HG03442 (cell line): Measurements from ENCODE around the gene NRXN3.

ENCODE experiments used
- ATAC-seq: cut with Tn5 transposase; IDR thresholded peaks from one replicate; pipeline ENCODE4 v1.9.1; 2021; ENCODE audit warnings: mild to moderate bottlenecking, moderate library complexity; ENCODE audit not compliant: unreplicated experiment

Gene NRXN3

DNA sequence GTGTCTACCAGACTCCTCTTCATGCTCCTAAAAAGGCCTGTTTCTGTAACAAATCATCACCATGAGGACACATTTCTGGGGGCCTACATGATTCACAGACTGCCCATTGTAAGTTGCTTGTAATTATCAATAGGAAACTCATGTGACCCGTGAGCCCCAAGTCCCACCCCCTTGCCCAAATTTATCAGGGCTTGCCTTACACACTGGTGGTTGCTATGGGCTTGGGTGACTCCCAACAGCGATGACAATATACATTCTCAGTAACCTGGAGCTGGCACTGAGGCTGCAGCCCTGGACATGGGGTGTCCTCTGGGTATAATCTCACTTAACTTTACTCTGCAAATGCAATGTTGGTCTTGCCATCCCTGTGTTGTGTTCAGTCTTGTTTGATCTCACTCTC, 149.2 kb downstream of the NRXN3 start:
- no peak for ATAC-seq

DNA sequence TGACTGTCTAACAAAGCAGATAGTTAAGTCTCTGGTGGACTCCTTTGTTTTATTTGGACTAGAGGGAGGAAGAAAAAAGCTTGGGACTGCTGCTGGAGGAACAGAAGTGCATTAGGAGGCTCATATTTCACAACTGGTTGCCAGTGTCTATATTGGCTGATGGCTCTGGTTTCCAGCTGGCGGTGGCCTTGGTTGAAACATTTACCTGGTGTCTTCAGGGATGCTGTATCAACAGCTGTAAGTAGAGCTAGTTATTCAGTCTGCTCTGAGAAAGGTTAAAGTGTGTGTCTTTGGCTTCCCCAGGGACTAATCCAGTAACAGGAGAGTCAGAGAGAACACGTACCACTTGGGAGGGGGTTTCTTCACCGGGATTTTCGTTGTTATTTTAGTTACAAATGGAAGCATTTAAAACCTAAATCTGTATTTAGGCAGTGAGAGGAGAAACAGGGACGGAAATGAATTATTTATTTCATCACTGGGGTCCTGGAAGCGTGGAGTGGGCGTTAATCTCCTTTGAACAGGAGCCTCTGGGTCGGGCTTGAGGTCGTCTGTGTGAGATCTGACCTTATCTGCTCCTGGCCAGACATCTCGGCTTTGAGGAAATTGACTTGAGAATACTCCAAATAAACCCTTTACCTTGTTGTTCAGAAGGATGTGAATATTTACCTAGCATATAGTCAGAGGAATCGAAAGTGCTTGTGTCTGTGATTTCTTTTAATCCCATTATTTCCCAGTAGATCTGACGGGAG, 149.9 kb downstream of the NRXN3 start:
- ATAC-seq, result no peak

DNA sequence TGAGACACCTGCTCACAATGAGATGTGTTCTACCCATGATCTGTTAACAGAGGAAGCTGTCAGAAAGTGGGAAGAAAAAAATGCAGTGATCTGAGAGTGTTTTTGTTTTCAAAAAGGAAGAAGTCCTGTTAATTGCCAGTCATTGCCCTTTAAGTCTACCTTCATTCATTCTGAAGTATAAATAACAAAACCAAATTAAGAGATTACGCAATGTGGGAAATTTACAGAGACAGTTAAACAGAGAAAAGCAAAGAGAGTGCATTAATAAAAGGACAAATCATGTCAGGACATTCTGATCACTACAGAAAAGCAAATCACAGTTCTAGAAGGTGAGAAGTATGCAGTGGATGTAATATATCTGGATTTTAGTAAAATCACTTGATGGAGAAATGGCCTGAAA, 154.2 kb downstream of the NRXN3 start:
- ATAC-seq, result no peak

DNA sequence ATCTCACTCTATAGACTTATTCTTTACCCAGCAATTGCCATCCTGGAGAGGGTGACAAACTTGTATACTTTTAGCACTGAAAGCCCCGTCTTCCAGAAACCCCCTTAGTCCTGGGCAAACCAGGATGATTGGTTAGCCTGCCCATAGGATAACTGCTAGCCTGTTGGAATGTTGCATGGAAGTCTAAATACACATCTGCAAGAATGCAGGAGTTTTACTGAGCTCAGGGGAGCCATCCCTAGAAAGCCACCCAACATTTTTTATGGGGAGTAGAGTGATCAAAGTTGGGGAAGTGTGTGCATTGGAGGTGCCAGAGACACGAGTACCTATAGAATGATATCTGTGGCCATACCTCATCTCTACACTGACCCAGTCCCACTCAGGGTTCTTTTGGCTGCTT, 155.7 kb downstream of the NRXN3 start:
- ATAC-seq, result no peak

DNA sequence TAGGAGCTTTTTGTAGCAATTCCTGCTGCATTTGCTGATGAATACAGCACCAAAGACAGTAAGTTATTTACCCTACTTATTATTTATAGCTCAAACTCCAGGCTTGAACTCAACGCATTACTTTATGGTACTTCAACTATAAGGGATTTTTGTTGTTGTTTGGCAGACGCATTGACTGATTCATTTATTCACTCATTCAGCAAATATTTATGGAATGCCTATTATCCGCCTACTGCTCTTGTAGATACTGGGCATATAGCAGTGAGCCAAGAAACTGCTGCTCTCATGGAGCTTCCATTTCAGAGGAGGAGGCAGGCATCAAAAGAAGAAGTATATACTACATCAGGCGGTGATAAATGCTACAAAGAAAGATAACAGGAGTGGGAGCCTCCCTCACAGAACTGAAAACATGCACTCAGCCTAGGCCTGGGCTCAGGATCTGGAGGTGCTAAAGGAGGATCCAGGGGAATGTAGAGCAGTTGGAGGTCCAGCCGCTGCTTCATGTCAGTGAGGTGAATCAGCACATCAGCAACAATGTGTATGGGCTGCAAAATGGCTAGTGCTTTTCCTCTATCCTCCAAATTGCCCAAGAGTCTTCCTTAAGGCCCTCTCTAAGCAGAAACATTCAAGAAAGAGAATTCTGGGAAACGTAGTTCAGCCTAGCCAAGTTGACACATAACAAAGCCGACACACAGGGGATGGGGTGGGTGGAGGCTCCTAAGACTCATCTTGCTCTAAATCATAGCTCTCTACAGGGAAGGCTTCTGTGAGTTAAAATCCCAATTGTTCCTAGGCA, 157.5 kb downstream of the NRXN3 start:
- ATAC-seq, result no peak

DNA sequence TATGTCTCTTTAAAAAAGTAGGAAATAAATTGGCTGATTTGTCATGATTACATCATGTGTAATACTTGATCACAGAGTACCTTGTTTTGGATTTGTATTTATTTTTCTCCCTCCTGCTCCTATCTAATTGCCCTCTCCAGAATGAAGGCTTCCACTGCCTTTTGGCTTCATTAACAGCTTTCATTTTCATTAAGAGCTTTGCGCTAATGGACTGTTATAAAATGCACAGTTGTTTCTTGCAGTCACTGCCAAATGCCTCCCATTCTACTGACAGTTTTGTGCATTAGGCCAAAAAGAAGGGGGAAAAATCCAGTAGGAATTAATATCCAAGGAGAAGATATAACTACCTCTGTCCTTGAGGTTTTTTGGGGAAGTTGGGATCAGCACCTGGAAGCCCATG, 159.2 kb downstream of the NRXN3 start:
- ATAC-seq, result no peak

DNA sequence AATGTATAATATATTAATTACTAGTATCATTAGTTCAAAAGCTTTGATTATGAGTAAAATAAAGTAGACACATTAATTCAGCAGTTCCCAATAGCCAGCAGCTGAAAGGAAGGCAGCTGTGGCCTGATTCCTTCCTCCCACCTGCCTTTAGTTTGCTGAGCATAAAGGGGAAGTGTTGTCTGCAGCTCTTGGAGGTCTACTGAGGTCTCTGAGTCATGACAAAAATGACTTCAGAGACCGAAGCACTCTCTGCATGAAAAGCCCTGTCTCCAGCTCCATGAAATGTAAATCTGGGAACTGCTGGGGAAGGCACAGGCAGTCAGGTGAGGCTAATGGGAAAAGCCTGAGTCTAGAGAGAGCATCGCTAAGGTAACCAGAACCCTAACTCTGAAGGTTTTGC, 165.4 kb downstream of the NRXN3 start:
- no peak for ATAC-seq

DNA sequence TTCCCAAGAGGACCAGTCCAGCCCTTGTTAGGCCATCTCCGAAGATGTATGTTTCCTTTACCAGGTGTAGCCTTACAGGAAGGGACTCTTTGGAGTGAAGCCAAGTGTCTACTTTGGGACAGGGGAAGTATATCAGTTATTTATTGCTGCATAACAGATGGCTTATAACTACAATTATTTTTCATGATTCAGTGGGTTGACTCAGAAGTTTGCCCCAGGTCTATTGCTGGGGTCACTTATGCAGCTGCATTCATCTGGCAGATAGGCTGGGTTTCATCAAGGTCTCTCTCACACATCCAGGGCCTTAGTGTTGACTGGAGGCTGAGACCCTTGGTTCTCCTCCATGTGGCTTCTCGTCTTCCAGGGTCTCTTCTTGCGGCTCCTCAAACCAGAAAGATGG, 170.1 kb downstream of the NRXN3 start:
- ATAC-seq, result no peak

DNA sequence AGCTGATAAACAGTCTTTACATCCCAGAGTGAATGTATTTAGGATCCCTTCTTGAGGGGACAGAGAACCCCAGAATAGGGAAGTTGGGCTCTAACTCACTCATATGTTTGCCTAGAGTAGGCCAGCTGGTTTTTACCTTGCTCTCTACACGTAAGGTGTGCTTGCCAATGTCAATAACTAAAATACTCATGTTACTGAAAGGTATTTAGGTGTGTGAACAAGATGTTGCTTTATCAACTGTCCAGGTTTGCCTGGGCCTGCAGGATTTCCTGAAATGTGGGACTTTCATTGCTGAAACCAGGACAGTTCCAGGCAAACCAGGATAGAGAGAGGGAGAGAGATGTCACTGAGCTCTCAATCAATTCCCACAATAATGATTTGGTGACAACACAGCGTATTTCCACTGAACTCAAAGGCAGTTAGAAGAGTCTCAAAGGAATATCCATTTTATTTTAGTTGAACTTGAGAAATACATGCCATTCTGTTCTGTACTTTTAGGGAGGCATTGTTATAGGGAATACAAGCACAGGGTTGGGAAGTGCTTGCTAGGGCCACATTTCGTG, 171.7 kb downstream of the NRXN3 start:
- no peak for ATAC-seq

DNA sequence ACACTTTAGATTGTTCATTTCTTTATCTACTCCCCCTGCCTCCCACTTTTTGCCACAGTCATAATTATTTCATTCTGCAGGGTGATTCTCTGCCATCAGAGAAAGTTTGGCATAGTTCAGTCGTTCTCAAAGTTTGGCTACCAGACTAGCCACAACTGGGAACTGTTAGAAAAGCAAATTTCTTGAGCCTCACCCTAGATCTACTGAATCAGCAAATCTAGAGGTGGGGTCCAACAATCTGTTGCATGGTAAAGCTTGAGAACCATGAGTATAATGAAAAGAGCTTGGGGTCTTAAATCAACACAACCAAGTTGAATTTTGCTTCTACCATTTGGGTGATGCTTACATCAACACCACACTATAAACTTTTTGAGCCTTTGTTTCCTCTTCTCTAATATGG, 172.7 kb downstream of the NRXN3 start:
- no peak for ATAC-seq

DNA sequence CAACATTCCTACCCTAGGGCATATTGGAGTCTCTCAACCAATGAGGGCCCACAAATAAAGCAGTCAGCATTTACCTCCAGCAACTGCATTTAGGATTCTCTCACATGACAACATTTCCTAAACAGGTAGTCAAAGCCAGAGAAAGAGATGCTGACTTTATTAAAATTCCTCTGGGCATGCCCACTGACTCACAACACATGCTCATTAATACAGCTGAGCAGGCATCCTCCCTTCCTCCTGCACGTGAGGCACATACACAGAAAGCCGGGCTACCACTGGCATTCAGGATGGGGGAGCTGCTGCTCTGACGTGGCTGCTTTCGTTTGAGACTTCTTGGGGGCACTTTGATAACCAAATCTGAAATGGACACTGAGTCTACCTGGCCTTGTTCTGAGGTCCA, 174.1 kb downstream of the NRXN3 start:
- no peak for ATAC-seq

DNA sequence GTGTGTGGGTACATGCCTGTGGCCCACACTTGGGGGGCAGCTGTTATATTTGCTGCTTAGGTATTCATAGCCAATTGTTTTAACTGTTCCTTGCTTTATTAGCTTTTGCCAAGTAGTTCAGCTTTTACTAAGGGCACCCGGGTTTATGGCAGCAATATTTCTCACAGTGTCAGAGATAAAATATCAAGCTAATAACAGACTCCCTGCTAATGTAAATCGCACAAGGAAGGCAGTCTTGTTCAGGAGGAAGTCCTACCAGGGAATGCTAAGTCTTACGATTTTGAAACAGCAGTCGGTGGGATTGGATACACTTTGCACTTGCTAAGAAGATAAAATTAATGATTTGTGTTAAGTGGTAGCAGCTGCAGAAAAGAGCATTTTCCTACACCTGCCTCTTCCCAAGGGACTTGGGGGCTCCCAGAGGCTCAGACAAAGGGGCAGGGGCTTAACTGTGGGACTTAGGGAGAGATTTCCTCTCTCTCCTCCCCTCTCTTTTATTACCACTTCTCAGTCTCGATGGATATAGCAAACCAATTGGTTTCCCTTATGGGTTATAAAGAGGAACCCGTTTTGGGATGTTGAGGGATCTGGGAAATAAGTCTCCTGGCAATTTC, 175.1 kb downstream of the NRXN3 start:
- ATAC-seq, result no peak

DNA sequence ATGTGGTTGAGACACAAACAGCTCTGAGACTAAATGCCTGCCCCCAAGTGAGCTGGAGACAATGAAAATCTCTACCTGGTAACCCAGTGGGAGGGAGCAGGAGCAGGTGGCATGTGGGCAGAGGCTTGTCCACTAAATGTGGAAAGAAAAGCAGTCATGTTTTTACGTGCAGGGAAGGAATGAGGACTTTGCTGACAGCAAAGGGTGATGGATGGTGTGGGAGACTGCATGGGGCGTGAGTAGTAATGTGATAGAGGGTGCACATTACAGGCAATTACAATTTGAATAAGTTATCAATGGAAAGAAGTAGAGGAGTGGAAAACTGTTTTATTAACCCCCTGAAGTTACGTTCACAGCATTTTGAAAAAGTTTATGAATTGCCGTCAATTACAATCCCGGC, 176.6 kb downstream of the NRXN3 start:
- no peak for ATAC-seq

DNA sequence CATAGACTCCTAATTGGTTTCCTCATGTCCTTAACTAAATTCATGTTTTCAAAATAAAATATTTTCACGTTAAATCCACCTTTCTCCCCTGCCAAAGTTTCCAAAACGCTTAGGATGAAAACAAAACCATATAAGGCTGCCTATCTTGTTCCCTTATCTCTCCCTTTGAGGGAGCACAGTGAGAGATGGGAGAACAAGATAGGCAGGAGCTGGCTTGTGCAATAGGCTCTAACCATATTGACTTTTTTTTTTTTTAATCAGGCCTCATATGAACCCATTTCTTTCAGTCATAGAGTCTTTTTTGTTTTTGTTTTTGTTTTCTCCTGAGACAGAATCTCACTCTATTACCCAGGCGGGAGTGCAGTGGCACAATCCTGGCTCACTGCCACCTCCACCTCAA, 184.9 kb downstream of the NRXN3 start:
- ATAC-seq, result no peak

DNA sequence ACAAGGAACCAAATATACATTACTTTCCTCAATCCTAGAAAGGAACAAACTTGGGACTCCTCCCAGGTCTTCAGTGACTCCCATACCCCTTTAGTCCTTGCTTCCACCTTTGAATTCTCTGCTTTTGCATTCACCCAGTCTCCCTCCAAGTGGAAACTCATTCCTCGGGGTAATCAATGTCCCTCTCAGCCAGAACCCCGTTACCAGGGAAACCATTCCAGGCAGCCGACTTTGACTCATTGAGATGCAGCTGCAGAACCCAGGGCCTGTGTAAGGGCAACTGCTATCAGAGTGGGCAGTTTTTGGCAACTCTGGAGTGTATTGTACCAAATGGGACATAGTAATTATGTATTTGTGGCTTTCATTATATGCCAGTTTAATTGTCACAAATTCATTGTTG, 186.2 kb downstream of the NRXN3 start:
- ATAC-seq, result no peak

DNA sequence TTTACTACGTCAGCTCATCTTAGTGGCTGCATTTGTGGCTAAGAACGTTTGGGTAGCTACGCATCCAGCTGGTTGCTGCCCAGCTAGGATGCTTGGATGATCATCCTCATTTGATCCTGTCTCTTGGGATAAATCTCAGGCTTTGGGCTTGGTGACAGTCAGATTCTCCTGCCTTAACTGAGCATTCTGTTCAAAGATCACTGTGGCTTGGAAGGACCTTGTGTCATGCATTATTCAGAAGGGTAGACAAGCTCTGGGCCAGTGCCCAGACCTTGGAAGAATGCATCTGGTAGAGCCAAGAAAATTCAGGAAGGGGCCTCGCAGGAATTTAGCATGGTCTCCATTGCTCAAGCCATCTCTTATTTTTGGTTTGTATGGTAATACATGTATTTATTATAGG, 188.4 kb downstream of the NRXN3 start:
- ATAC-seq, result no peak

DNA sequence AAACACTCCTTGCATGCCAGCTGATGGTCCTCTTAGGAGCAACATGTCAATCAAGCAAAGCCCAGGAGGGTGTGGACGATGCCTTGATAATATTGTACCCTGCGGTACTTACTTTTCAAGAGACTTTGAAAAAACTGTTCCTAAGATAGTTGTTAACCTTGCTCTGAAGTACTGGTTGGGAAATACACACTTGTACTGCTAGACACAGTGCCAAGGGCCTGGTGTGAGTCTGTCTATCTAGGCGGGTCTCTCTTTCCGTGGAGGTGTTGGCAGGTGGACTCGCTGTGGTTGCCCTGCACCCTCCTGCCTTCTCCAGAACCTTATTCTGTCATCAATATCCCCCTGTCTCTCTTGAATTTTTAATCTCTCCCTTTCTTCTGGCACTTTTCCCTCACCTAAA, 189.4 kb downstream of the NRXN3 start:
- ATAC-seq, result no peak

DNA sequence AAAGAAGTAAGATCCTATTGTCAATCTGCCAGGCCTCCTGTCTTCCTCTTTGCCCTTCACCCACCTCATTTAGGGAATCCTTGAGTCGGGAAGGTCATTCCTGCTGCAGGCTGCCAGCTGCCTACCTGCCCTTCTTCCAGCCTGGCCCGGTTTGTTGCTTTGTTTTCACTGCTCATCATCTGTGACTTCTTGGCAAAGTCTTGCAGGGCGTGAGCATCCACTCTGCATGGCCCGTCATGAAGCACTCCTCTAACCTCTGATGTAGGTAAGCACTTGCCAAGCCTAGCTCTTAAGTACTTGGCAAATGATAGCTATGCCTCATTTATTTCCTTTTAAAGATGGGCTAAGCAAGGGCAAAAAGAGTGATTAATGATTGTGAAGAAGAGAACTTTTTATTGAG, 192.8 kb downstream of the NRXN3 start:
- no peak for ATAC-seq

DNA sequence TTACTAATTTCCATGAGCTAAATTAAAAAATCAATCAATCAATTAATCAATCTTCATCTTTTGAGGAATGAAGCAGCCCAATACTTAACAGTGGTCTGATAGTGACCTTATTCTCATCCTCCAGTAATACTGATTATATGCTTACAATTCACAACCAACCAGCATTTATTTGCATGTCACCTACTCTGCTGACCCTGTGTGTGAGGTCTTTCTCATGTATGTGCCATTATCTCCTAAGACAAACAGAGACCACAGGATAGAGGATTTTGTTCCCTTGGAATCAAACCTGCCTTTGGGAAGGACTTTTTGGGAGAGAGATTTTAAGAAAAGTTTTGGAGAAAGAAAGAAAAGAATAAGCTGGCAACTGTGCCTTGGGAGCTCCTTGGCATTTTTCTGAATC, 197.2 kb downstream of the NRXN3 start:
- no peak for ATAC-seq

DNA sequence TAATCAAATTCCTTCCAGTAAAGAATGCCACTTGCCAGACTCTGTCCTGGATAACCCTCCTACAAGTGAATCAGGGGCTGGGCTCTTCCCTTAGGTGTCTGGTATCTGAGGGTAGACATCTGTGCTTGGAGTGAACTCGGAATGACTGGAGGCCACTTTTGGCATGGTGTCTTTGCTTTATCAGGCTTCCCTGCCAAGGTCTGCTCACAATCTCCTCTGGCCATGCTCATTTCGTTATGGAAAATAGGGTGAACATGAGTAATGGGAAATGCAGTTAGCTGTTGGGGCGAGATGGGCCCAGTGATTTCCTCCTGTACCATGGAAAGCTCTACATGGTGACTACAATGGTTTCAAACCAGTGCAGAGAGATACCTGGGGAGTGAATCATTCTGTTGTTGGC, 212.9 kb downstream of the NRXN3 start:
- ATAC-seq, result no peak

DNA sequence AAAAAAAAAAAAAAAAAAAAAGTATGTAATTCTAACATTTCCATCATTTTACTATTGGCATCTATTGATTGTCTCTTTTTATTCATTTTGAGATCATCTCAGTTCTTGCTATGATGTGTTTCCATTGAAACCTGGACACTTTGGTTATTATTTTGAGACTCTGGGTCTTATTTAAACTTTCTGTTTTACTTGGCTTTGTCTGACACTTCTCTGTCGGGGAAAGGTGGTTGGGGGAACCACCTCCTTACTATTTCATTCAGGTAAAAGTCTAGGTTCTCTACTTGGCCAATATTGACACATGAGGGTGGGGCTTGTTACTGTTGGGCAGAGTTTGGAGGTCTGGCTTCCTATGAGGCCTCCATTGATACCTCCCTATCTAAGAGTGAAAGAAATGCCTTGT, 228.0 kb downstream of the NRXN3 start:
- no peak for ATAC-seq
